Measurements from ENCODE around the gene UROD.

DNA sequence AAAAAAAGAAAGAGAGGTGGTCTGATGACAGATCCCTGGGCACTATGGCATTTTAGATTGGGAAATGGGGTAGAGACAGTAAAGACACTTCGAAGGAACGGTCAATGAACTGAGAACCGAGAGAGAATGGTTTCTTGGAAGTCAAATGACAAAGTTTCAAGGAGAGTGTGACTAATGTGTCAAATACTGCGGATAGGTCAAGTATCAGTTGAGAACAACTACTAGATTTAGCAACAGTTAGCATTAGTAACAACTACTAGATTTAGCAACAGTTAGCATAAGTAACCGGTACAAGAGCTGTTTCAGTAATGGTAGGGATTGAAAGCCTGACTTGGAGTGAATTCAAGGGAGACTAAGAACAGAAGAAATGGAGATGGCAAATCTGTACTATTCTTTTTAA is 35.0 kb downstream of the UROD start:
- TF ChIP-seq SIN3A (IDR thresholded peaks at IDR 0.05; ENCODE audit: borderline replicate concordance, insufficient read depth, low read length), result no peak
- no peak for TF ChIP-seq TAF1 (IDR thresholded peaks at IDR 0.05; ENCODE audit: borderline replicate concordance, insufficient read depth, low read length)
- TF ChIP-seq REST (IDR thresholded peaks at IDR 0.05; ENCODE audit: insufficient read depth in 1 of 2, low read depth in 2 of 2, low read length in 2 of 2), result no peak
- TF ChIP-seq POLR2AphosphoS5 (IDR thresholded peaks at IDR 0.05; ENCODE audit: low read depth, low read length), result no peak
